Fibroblast of lung (primary cell): ENCODE measurements around the gene KRT74.

Experiments used
- EZH2 ChIP-seq: IDR thresholded peaks from 2 replicates; pipeline ENCODE4 v1.5.1; 2012; ENCODE audit warnings: low read length, control low read depth, mild to moderate bottlenecking; ENCODE audit errors: missing control alignments
- TF ChIP-seq, protein P1 (sequence below), 2 donors: IDR thresholded peaks in 1 of 2; conservative IDR thresholded peaks in 1 of 2; 1 replicate in 1 of 2; 2 replicates in 1 of 2; pipeline ENCODE4 v1.5.1; 2011 to 2012; ENCODE audit warnings: low read length in 2 of 2, control low read depth in 1 of 2, inconsistent platforms in 1 of 2, low read depth in 1 of 2, mild to moderate bottlenecking in 1 of 2

DNA sequence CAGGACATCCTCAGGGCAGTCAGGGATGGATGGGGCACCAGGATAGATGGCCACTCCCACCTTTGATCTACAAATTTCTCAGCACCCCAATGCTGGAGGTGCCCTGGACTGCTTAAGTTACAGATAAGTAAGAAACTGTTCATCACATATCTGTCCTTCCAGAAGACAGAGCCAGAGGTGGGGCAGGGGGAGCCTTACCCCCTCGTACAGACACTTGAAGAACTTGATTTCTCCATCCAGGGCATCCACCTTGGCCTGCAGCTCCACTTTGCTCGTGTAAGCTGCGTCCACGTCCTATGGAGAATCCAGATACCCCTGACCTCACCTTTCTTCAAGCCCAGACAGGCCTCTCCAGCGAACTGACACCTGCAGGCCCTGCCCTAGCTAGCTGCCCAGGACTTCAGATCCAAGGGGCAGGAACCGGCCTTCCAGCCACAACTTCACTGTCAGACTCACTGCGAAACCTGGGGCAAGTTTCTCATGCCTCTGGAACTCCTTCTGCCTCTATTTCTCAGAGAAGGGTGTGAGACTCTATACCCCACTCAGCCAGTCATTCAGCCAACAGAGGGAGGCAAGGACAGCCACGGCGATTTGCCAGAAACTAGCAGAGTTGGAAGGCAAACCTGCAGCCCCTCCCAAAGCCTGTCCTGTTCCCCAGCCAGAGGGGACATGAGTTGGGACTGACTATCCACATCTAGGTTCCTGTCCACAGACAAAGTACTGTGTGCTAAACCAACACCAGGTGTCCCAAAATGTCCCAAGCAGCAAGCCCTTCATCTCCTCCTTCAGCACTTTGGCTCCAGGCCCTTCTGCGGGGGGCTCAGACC is 41.0 kb upstream of the KRT74 start:
- TF ChIP-seq, protein P1, sequence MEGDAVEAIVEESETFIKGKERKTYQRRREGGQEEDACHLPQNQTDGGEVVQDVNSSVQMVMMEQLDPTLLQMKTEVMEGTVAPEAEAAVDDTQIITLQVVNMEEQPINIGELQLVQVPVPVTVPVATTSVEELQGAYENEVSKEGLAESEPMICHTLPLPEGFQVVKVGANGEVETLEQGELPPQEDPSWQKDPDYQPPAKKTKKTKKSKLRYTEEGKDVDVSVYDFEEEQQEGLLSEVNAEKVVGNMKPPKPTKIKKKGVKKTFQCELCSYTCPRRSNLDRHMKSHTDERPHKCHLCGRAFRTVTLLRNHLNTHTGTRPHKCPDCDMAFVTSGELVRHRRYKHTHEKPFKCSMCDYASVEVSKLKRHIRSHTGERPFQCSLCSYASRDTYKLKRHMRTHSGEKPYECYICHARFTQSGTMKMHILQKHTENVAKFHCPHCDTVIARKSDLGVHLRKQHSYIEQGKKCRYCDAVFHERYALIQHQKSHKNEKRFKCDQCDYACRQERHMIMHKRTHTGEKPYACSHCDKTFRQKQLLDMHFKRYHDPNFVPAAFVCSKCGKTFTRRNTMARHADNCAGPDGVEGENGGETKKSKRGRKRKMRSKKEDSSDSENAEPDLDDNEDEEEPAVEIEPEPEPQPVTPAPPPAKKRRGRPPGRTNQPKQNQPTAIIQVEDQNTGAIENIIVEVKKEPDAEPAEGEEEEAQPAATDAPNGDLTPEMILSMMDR (conservative IDR thresholded peaks at IDR 0.05 in 1 of 2, IDR thresholded peaks at IDR 0.05 in 1 of 2; ENCODE audit: low read depth in 1 of 2, low read length in 2 of 2), result no peak
- no peak for TF ChIP-seq EZH2
